Natural killer cell (primary cell): Measurements from ENCODE around the gene AP3D1. TPM values are rescaled to one million over a fixed set of nuclear protein-coding genes. Genes with fewer than 3 reads are reported as not detected.

ENCODE experiments used
- ATAC-seq, 3 donors: fragments of 150-1000 bp in 2 of 3; fragments of 200-7000 bp in 1 of 3; cut with Tn5 transposase; 1 replicate in 1 of 3; 2 replicates in 2 of 3; pipeline ENCODE4 v1.10.0; 2021; ENCODE audit warnings: mild to moderate bottlenecking in 2 of 3, moderate library complexity in 2 of 3
- DNase-seq, 2 donors: peaks; one replicate each; pipeline versions ENCODE4 v3.0.0 to v3.0.0-alpha.2; 2013 to 2021; ENCODE audit warnings: mixed read lengths in 1 of 2
- H3K27ac ChIP-seq: one replicate; pipeline ENCODE4 v1.5.1; 2013; ENCODE audit warnings: mild to moderate bottlenecking, low read length
- H3K27me3 ChIP-seq: one replicate; pipeline ENCODE4 v1.6.1; 2013; ENCODE audit warnings: low read length; ENCODE audit not compliant: control insufficient read depth, insufficient read depth
- H3K36me3 ChIP-seq: one replicate; pipeline ENCODE4 v1.6.1; 2013; ENCODE audit warnings: low read length; ENCODE audit not compliant: control insufficient read depth, insufficient read depth
- H3K4me1 ChIP-seq: one replicate; pipeline ENCODE4 v1.6.1; 2013; ENCODE audit warnings: low read length; ENCODE audit not compliant: control insufficient read depth, insufficient read depth
- H3K4me3 ChIP-seq: one replicate; pipeline ENCODE4 v1.5.1; 2013; ENCODE audit warnings: low read length
- H3K9me3 ChIP-seq: one replicate; pipeline ENCODE4 v1.6.1; 2013; ENCODE audit warnings: low read length; ENCODE audit not compliant: control insufficient read depth, insufficient read depth
- H3K27ac Mint-ChIP-seq, 2 donors: one replicate each; pipeline ENCODE4 v1.8.0; 2022; ENCODE audit warnings: mild to moderate bottlenecking in 2 of 2, mixed read lengths in 2 of 2, moderate library complexity in 1 of 2
- H3K27me3 Mint-ChIP-seq, 2 donors: one replicate each; pipeline ENCODE4 v1.8.0; 2022; ENCODE audit warnings: low read depth in 2 of 2, mixed read lengths in 2 of 2
- H3K36me3 Mint-ChIP-seq: one replicate; pipeline ENCODE4 v1.8.0; 2022; ENCODE audit warnings: mixed read lengths
- H3K4me1 Mint-ChIP-seq, 2 donors: one replicate each; pipeline ENCODE4 v1.8.0; 2022; ENCODE audit warnings: mixed read lengths in 2 of 2
- H3K4me3 Mint-ChIP-seq: one replicate; pipeline ENCODE4 v1.8.0; 2022; ENCODE audit warnings: mild to moderate bottlenecking, moderate library complexity, mixed read lengths
- H3K9me3 Mint-ChIP-seq, 2 donors: one replicate each; pipeline ENCODE4 v1.8.0; 2022; ENCODE audit warnings: mixed read lengths in 2 of 2
- WGBS: methylation state at CpG from one replicate; pipeline ENCODE4 v1.1.7; 2013; ENCODE audit warnings: missing lambda C conversion rate; ENCODE audit not compliant: insufficient coverage; 5-methylcytosine and 5-hydroxymethylcytosine counted together
- intact Hi-C: fragments of 100-400 bp; cut with micrococcal nuclease; formaldehyde crosslinking; loops from one replicate; pipeline ENCODE4 v1.14.2; 2022
- total RNA-seq, 4 donors: library from RNA; stranded (reverse); fragments of 120-200 nt in 1 of 4; gene quantifications; one replicate each; pipeline versions ENCODE4 v1.2.3 to v1.2.4, GENCODE V29; 2013 to 2022
- TF ChIP-seq, protein P1 (sequence below): fragments of 200-600 bp; IDR thresholded peaks from one replicate; pipeline ENCODE4 v1.8.0; 2022; ENCODE audit warnings: antibody characterized with exemption

The AP3D1 gene
- total RNA-seq, 3 donors from 2014 or later (not counting 1 experiment from before 2014, with no cell fraction given): 74.6 to 93.1 (median 87.5) TPM

DNA sequence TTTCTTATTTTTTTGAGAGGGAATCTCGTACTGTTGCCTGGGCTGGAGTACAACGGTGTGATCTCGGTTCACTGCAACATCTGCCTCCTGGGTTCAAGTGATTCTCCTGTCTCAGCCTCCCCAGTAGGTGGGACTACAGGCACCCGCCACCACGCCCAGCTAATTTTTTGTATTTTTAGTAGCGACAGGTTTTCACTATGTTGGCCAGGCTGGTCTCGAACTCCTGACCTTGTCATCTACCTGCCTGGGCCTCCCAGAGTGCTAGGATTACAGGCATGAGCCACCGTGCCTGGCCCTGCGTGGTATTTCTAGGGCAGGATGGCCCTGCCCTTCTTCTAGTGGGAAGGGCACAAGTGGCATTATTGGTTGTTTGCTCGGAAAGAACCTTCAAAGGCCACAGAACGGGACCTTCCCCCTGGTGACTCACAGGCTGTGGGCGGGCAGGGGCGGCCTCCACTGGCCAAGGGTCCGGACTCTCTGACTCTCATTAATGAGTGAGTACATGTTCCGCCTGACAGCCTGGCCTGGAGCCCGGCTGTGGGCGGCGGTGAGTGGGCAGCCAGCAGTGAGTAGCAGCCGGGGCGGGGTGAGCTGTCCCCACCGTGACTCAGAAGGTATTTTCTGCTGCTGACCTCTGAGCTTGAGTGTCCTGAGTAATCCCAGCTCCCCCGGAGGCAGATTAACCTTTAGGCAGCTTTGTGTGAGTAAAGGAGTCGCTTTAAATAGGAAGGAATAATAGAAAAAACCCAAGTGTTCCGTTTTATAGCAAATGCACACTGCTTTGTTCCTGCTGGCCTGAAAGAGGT is 17.5 kb upstream of the AP3D1 start:
- Histone ChIP-seq H3K27me3 (no peaks in the 10 kb centered on the region), H3K36me3 (peaks cover 3% of the 10 kb centered on the region), H3K4me3 (peak overlapping the region; percentile 12), H3K9me3 (no peaks in the 10 kb centered on the region), H3K27ac (peak overlapping the region; percentile 95), H3K4me1 (peaks cover 75% of the 10 kb centered on the region)
- H3K4me3 Mint-ChIP-seq: peak overlapping the region; percentile 89
- H3K9me3 Mint-ChIP-seq: no peaks in the 10 kb centered on the region
- intact Hi-C loops: loop anchor here (1.0 to 10.0 kb wide), 5 partner anchors 13 to 456 kb away; partner anchors contain the start of gene AP3D1
- TF ChIP-seq, protein P1, sequence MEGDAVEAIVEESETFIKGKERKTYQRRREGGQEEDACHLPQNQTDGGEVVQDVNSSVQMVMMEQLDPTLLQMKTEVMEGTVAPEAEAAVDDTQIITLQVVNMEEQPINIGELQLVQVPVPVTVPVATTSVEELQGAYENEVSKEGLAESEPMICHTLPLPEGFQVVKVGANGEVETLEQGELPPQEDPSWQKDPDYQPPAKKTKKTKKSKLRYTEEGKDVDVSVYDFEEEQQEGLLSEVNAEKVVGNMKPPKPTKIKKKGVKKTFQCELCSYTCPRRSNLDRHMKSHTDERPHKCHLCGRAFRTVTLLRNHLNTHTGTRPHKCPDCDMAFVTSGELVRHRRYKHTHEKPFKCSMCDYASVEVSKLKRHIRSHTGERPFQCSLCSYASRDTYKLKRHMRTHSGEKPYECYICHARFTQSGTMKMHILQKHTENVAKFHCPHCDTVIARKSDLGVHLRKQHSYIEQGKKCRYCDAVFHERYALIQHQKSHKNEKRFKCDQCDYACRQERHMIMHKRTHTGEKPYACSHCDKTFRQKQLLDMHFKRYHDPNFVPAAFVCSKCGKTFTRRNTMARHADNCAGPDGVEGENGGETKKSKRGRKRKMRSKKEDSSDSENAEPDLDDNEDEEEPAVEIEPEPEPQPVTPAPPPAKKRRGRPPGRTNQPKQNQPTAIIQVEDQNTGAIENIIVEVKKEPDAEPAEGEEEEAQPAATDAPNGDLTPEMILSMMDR: no peak
- ATAC-seq: peak; percentile 68 to 87 (median 74)
- H3K36me3 Mint-ChIP-seq: no peaks in the 10 kb centered on the region
- H3K27ac Mint-ChIP-seq: peak overlapping the region; percentile 94 to 98
- peak; percentile 70 to 86 for DNase-seq
- H3K27me3 Mint-ChIP-seq: no peaks in the 10 kb centered on the region
- H3K4me1 Mint-ChIP-seq: peaks cover 43 to 59% of the 10 kb centered on the region in 2 donors
- 6% methylated on average over 24 of the region's 24 CpGs for WGBS

DNA sequence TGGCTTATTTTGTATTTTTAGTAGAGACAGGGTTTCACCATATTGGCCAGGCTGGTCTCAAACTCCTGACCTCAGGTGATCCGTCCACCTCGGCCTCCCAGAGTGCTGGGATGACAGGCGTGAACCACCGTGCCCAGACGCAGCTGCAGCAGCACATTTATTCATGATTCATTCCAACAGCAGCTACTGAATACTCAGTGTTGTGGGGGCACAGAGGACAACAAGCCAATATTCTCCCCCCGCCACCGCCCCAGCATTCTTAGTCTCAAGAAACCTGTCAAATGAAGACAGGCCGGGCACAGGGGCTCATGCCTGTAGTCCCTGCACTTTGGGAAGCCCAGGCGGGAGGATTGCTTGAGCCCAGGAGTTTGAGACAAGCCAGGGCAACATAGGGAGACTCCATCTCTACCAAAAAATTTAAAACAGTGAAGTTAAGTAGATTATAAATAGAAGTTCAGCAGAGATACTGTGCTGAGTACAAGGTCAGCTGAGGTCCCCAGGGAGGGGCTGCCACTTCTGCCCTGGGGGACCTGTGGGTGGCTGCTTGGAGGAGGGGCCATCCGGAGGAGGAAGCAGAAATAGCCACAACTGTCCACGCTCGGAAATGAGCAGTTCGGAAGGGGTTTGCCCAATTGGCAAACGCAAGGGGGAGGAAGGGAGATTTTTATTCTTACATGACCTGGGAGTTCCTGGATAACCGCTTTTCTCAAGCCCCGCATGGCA is 16.7 kb upstream of the AP3D1 start:
- Histone ChIP-seq H3K9me3 (no peaks in the 10 kb centered on the region), H3K27me3 (no peaks in the 10 kb centered on the region), H3K27ac (peak overlapping the region; percentile 95), H3K4me1 (peaks cover 79% of the 10 kb centered on the region), H3K4me3 (peak overlapping the region; percentile 12), H3K36me3 (peaks cover under 1% of the 10 kb centered on the region)
- H3K4me3 Mint-ChIP-seq: peak overlapping the region; percentile 89
- ATAC-seq (peak; percentile 32 to 69 (median 60)), DNase-seq (peak; percentile 65 to 72)
- H3K27me3 Mint-ChIP-seq: no peaks in the 10 kb centered on the region
- WGBS: 23% methylated on average over 16 of the region's 16 CpGs
- TF ChIP-seq, protein P1: no peak
- no peaks in the 10 kb centered on the region for H3K36me3 Mint-ChIP-seq
- H3K9me3 Mint-ChIP-seq: no peaks in the 10 kb centered on the region
- intact Hi-C loops: loop anchor here (1.0 to 10.0 kb wide), 5 partner anchors 12 to 457 kb away; partner anchors contain the start of gene AP3D1
- H3K27ac Mint-ChIP-seq: peak overlapping the region; percentile 94 to 98
- peaks cover 40 to 58% of the 10 kb centered on the region in 2 donors for H3K4me1 Mint-ChIP-seq

DNA sequence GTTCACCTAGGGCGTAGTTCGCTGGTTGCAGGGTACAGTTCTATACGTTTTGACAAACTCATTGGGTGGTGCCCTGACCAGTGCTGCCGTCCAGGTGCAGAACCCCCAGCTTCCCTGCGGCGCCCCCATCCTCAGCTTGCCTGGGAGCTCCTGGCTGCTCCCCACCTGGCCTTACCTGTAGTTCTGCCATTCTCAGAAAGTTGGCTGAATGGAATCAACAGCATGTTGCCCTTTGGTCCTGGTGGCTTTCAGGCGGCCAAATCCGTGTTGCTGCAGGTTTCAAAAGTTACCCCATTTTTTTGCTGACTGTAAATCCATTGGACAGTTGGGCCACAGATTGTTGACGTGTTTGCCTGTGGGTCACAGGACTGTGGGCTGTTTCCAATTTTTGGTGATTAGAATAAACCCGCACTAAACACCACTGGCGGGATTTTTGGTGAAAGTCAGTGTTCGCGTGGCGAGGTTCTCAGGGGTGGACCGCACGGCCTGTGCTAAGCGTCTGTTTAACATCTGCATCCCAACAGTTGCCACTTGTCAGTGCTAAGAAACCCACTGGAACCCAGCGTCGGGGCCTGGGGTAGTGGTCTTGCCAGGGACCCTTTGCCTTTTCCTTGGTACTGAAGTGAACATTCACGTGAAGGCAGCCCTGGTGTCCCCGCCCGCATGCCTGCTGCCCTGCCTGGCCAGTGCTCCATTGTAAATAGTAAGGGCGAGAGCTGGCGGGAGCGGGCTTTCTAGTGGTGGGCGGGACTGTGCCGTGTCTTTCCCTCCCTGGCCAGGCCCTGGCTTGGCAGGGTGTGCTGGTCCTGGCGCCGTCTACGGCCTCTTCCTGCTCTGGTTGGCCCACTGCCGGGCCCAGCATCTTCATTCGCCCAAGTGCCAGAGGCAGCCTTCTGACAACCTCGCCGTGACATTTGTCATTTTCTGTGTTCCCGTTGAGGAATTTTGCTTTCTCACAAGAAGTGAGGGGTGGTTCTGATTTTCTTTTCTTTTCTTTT is 15.7 kb upstream of the AP3D1 start:
- Mint-ChIP-seq H3K27ac (peak overlapping the region; percentile 94 to 98), H3K27me3 (no peaks in the 10 kb centered on the region), H3K4me1 (peaks cover 40 to 58% of the 10 kb centered on the region in 2 donors), H3K4me3 (peak overlapping the region; percentile 89), H3K36me3 (no peaks in the 10 kb centered on the region), H3K9me3 (no peaks in the 10 kb centered on the region)
- H3K27me3 ChIP-seq: no peaks in the 10 kb centered on the region
- WGBS: 77% methylated on average over 34 of the region's 35 CpGs
- TF ChIP-seq, protein P1: no peak
- no peaks in the 10 kb centered on the region for H3K9me3 ChIP-seq
- H3K4me1 ChIP-seq: peaks cover 81% of the 10 kb centered on the region
- ATAC-seq (no peak), DNase-seq (no peak)
- no peaks in the 10 kb centered on the region for H3K36me3 ChIP-seq
- intact Hi-C loops: loop anchor here (5.0 to 10.0 kb wide), 3 partner anchors 80 to 458 kb away; no protein-coding TSS in a partner anchor
- no peak overlapping the region for H3K4me3 ChIP-seq
- peak overlapping the region; percentile 95 for H3K27ac ChIP-seq
